Suprapubic skin (tissue), 4 donors: ENCODE data around the gene PHF21A.

Source experiments
- CTCF ChIP-seq, 2 donors: fragments of 200-600 bp in 1 of 2; fragments of 450-650 bp in 1 of 2; sonication (generic) in 1 of 2; IDR thresholded peaks; one replicate each; pipeline ENCODE4 v1.5.1; 2016 to 2019; ENCODE audit warnings: antibody characterized with exemption in 2 of 2, mild to moderate bottlenecking in 1 of 2, moderate library complexity in 1 of 2
- EP300 ChIP-seq: sonication (generic); formaldehyde crosslinking; IDR thresholded peaks from one replicate; pipeline ENCODE4 v1.6.1; 2017; ENCODE audit warnings: antibody characterized with exemption
- POLR2A ChIP-seq, 2 donors: fragments of 450-650 bp; IDR thresholded peaks; one replicate each; pipeline ENCODE4 v1.6.1; 2017; ENCODE audit warnings: antibody characterized with exemption in 2 of 2, mild to moderate bottlenecking in 2 of 2, moderate library complexity in 2 of 2
- POLR2AphosphoS5 ChIP-seq, 3 donors: sonication (generic); formaldehyde crosslinking; IDR thresholded peaks; one replicate each; pipeline ENCODE4 v1.6.1; 2017; ENCODE audit warnings: antibody characterized with exemption in 3 of 3

DNA sequence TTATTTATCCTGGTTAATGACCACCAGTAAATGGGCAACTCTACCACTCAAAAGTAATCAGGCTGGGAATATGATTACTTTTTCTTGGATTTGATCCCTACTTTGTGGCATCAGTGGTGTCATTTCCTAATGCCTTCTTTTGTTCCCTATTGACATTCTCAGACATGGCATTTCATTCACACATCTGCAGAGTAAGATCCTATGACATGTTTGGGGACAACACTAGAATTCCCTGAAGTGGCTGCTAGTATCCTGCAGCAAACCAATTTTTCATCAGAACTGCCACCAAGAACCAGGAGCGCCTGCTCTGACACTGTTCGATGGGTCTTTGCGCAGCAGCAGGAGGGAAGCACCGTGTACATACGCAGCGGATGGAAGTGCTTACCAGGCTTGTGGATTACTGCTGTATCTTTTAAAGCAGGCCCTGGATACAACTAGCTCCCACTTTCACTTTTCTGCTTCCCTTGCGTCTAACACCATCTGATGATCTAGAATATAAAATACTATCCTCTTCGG, 101.1 kb downstream of the PHF21A start:
- TF ChIP-seq CTCF (IDR thresholded peaks at IDR 0.05), result no peak
- no peak for TF ChIP-seq POLR2AphosphoS5 (IDR thresholded peaks at IDR 0.05)
- TF ChIP-seq EP300, result no peak
- no peak for TF ChIP-seq POLR2A (IDR thresholded peaks at IDR 0.05)
